ENCODE results near the gene EIF4B. TPM values are rescaled to one million over a fixed set of nuclear protein-coding genes. Genes with fewer than 3 reads are reported as not detected.

Gene EIF4B
- total and polyA plus RNA-seq, 2 of the 13 experiments (the other 11 are each of a cell fraction or from before 2014, with no cell fraction given), result 416 to 548 TPM

DNA sequence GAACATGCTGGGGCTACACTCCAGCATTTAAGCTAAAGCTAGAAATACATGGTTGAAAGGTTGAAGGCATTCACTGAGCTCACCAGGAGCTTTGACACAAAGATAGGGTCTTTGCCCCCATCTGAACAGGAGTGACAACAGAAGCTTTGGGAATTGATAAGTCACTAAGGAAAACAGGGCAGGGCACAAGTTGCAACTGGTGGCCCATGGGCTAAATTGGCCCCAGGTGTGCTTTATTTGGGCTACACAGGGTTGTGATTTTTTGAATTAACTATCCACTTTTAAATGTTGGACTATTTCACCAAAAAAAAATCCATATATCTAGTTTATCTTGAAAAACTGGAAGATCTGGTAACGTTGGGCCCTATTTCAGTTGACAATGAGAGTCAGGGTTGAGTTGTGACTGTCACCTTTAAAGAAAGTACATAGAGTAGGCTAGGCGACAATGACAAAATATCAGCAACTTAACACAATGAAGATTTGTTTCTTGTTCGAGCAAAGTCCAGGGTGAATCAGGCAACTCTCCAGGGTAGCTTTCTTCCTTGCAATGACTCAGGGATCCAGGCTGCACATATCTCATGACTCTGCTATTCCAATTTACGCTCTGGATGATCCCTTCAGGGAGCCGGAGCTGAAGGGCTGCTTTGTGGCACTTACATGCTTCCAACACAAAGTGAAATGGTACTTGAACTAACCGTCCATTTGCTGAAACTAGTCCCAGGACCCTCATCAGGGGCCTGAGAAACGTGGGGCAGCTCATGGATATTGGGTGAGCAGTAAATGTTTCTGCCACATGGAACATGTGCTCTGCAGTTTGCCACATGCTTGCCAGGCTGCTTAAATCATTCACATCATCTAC lies 13.3 kb upstream of the EIF4B start (continued):
- TF ChIP-seq ZNF629 (CRISPR knock-in tag; conservative IDR thresholded peaks at IDR 0.05) (0 out of 2 replicates have a peak, but pooled peaks have one; percentile 4), SMAD3 (CRISPR knock-in tag; IDR thresholded peaks at IDR 0.05) (no peak), HOMEZ (CRISPR knock-in tag; IDR thresholded peaks at IDR 0.05; ENCODE audit: low read depth) (no peak), FOXO1 (CRISPR knock-in tag; IDR thresholded peaks at IDR 0.05) (peak; percentile 18; the same call in 1 of the 2 replicates), BHLHE40 (IDR thresholded peaks at IDR 0.05; ENCODE audit: low read length) (no peak), NR2F1 (CRISPR knock-in tag; IDR thresholded peaks at IDR 0.05) (0 out of 4 replicates have a peak, but pooled peaks of 1 of the 2 experiments have one; percentile 17), ZNF713 (CRISPR knock-in tag; IDR thresholded peaks at IDR 0.05) (no peak), ZSCAN9 (CRISPR knock-in tag; IDR thresholded peaks at IDR 0.05; ENCODE audit: borderline replicate concordance) (no peak), HOXA7 (CRISPR knock-in tag; IDR thresholded peaks at IDR 0.05) (no peak), ZNF605 (CRISPR knock-in tag; IDR thresholded peaks at IDR 0.05) (no peak), DMAP1 (CRISPR knock-in tag; IDR thresholded peaks at IDR 0.05) (peak; percentile 55), ZNF530 (CRISPR knock-in tag; IDR thresholded peaks at IDR 0.05; ENCODE audit: low read depth) (no peak), NFYB (CRISPR knock-in tag; IDR thresholded peaks at IDR 0.05) (peak; percentile 14; the same call in 1 of the 2 replicates), HDAC1 (CRISPR knock-in tag; IDR thresholded peaks at IDR 0.05) (peak; percentile 36; the same call in 1 of the 2 replicates), KMT2B (CRISPR knock-in tag; IDR thresholded peaks at IDR 0.05) (no peak), TBX3 (IDR thresholded peaks at IDR 0.05; ENCODE audit: borderline replicate concordance) (peak; percentile 42; the same call in 1 of the 2 replicates), MTA3 (CRISPR knock-in tag; IDR thresholded peaks at IDR 0.05) (no peak), RAD51 (IDR thresholded peaks at IDR 0.05; ENCODE audit: borderline replicate concordance) (no peak), ATF5 (CRISPR knock-in tag; IDR thresholded peaks at IDR 0.05; ENCODE audit: low read depth) (no peak), TARDBP (CRISPR knock-in tag; IDR thresholded peaks at IDR 0.05) (peak; percentile 46; the same call in 1 of the 2 replicates), KDM2A (CRISPR knock-in tag; IDR thresholded peaks at IDR 0.05; ENCODE audit: borderline replicate concordance, low read depth) (0 out of 2 replicates have a peak, but pooled peaks have one; percentile 25), ZBTB7B (CRISPR knock-in tag; IDR thresholded peaks at IDR 0.05) (0 out of 2 replicates have a peak, but pooled peaks have one; percentile 56), KMT2A (CRISPR knock-in tag; IDR thresholded peaks at IDR 0.05) (no peak)
- TF ChIP-seq, protein P1, sequence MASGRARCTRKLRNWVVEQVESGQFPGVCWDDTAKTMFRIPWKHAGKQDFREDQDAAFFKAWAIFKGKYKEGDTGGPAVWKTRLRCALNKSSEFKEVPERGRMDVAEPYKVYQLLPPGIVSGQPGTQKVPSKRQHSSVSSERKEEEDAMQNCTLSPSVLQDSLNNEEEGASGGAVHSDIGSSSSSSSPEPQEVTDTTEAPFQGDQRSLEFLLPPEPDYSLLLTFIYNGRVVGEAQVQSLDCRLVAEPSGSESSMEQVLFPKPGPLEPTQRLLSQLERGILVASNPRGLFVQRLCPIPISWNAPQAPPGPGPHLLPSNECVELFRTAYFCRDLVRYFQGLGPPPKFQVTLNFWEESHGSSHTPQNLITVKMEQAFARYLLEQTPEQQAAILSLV (CRISPR knock-in tag; IDR thresholded peaks at IDR 0.05; ENCODE audit: borderline replicate concordance), result no peak
- TF ChIP-seq, protein P2, sequence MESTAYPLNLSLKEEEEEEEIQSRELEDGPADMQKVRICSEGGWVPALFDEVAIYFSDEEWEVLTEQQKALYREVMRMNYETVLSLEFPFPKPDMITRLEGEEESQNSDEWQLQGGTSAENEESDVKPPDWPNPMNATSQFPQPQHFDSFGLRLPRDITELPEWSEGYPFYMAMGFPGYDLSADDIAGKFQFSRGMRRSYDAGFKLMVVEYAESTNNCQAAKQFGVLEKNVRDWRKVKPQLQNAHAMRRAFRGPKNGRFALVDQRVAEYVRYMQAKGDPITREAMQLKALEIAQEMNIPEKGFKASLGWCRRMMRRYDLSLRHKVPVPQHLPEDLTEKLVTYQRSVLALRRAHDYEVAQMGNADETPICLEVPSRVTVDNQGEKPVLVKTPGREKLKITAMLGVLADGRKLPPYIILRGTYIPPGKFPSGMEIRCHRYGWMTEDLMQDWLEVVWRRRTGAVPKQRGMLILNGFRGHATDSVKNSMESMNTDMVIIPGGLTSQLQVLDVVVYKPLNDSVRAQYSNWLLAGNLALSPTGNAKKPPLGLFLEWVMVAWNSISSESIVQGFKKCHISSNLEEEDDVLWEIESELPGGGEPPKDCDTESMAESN (CRISPR knock-in tag; conservative IDR thresholded peaks at IDR 0.05), result no peak
- TF ChIP-seq, protein P3, sequence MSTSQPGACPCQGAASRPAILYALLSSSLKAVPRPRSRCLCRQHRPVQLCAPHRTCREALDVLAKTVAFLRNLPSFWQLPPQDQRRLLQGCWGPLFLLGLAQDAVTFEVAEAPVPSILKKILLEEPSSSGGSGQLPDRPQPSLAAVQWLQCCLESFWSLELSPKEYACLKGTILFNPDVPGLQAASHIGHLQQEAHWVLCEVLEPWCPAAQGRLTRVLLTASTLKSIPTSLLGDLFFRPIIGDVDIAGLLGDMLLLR (CRISPR knock-in tag; IDR thresholded peaks at IDR 0.05), result no peak
